GF-D8 (cell line): ENCODE results near the gene RSPH3.
"Not testable (repeated sequence)": the region's sequence is repeated elsewhere in the genome, so short reads cannot be mapped to it uniquely, and the experiment has no call there.

Experiments used
- DNase-seq: peaks from one replicate; lab custom pipeline; 2025; lab: John Stamatoyannopoulos, UW

Gene RSPH3

DNA sequence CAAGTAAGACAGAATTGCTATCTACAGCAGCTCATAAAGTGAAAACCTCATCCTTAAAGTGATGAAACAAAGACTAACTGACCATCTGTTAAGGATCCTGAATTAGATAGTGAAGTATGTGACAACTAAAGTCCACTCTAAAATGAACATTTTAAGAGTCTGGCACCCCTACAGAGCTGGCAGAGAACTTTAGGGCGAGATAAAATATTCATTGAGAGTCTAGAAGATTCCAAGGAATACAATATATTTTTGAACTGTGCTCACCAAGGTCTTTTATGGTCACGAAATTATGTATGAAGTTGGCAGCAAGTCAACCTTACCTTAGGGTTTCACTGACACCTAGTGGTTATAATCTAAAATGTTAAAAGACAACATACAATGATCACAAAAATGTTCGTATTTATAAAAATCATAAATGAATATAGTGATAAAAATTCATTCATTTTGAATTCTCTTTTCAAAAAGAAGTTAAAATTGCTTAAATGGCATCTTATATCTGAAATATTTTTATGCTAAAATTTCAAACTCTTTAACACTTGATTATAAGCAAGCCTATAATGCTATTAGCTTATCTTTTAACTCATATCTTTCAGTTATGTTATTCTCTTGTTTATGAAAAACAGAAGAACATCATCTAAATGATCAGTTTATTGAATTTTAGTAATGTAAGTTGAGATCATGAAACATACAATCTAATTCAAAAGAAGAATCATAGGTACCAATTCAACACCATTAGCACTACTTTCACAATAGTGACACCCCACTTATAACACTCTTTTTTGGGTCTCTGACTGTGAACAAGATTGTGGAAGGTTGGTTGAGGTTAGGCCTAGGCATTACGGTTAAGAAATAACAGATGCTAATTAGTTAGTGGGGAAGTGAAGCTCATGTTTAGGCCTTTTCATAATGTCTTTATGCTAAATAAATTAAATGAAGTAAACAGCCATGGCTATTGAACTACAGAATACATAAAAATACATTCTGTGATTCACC, 27.5 kb downstream of the RSPH3 start:
- DNase-seq: no peak

DNA sequence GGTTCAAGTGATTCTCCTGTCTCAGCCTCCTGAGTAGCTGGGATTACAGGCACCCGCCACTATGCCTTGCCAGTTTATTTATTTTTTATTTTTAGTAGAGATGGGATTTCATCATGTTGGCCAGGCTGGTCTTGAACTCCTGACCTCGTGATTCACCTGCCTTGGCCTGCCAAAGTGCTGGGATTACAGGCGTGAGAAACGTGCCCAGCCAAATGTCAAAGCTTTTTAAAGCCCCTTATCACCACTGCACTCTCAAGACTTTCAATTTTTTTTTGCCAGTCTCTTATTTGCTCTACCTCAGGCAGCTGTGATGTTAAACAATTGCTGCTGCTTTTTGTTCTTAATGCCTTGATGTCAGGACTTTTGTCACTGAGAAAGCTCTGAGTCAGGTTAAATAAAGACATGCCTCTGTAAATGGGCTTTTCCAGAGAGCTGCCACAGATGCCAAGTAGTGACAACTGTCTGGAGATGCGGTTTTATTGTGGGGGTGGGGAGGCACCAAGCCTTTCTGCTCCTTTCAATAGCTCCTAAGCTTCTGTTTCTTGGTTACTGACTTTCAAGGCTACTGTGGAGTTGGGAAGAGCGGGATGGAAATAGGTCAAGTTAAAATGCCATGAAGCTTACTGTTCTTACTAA, 29.2 kb downstream of the RSPH3 start:
- DNase-seq: no peak

DNA sequence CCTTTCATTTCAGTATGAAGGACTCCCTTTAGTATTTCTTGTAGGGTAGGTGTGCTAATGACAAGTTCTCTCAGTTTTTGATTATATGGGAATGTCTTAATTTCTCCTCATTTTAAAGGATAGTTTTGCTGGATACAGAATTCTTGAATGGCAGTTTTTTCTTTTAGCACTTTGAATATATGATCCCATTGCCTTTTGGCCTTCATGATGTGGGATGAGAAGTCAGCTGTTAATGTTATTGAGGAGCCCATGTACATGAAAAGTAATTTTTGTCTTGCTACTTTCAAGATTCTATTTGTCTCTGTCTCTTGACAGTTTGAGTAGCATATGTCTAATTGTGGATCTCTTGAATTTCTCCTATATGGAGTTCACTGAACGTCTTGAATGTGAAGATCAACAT, 30.9 kb downstream of the RSPH3 start:
- no peak for DNase-seq

- DNase-seq: no peak
These were observed 36.8 kb downstream of the RSPH3 start for GRCh38 chr6:158963020-158963808.

GRCh38 chr6:158962371-158962770, 37.6 kb downstream of the RSPH3 start:
- DNase-seq: no peak

- no peak for DNase-seq
These were observed 40.0 kb downstream of the RSPH3 start for GRCh38 chr6:158960026-158960425.

- no peak for DNase-seq
These were observed 40.5 kb downstream of the RSPH3 start for GRCh38 chr6:158959552-158959951.

- DNase-seq: no peak
These were observed 41.3 kb downstream of the RSPH3 start for GRCh38 chr6:158958504-158959386.

DNA sequence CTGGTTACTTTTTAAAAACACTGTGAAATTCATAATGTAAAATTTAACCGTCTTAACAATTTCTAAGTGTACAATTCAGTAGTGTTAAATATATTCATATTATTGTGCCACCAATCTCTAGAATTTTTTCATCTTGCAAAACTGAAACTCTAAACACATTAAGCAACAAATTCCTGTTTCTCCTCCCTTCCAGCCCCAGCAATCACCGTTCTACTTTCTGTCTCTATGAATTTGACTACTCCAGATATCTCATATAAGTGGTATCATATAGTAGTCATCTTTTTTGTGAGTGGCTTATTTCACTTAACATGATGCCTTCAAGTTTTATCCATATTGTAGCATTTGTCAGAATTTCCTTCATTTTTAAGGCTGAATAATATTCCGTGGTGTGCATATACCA, 44.7 kb downstream of the RSPH3 start:
- DNase-seq: no peak

- no peak for DNase-seq
These were observed 45.2 kb downstream of the RSPH3 start for GRCh38 chr6:158954753-158955152.

- DNase-seq: not testable (repeated sequence)
These were observed 48.0 kb downstream of the RSPH3 start for GRCh38 chr6:158952011-158952410.

GRCh38 chr6:158951565-158951964, 48.4 kb downstream of the RSPH3 start:
- DNase-seq: not testable (repeated sequence)

GRCh38 chr6:158947284-158947683, 52.7 kb downstream of the RSPH3 start:
- no peak for DNase-seq

GRCh38 chr6:158943380-158944032, 56.5 kb downstream of the RSPH3 start:
- no peak for DNase-seq

GRCh38 chr6:158942349-158942748, 57.7 kb downstream of the RSPH3 start:
- no peak for DNase-seq

DNA sequence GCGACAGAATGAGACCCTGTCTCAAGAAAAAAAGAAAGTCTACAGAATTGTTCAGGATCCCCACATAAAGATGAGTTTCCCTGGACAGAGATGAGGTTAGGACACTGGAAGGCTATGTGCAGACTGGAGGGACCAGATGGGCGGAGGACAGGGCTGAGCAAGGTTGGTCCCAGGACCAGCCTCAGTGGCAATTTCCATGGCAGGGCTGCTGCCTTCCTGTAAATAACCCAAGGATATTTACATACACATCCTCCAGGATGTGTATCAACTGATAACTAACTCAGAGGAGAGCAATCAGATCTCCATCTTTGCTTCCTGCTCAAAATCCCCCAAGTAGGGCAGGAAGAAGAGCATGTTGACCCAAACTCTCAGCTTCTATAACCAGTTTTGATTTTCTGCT, 58.8 kb downstream of the RSPH3 start:
- DNase-seq: no peak

GRCh38 chr6:158939255-158940159, 60.5 kb downstream of the RSPH3 start:
- DNase-seq: no peak

- no peak for DNase-seq
These were observed 61.2 kb downstream of the RSPH3 start for GRCh38 chr6:158938811-158939254.

- DNase-seq: no peak
These were observed 61.8 kb downstream of the RSPH3 start for GRCh38 chr6:158938220-158938619.

DNA sequence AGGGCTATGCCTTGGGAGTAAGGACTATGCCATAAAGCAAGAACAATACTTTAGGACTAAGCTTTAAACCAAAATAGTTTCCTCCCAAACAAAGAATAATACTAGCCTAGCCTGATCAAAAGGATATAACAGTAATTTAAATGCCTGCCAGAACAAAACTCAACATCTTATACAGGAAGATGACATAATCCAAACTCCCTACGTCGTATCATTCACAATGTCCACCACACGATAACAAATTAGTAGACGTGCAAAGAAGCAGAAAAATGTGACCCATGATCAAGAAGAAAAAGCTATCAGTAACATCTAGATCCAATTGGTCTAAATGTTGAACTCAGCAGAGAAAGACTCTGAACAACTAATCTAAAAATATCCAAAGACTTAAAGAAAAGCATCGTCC, 65.8 kb downstream of the RSPH3 start:
- DNase-seq: no peak
